ENCODE measurements around the gene NPW.

- TF ChIP-seq CTCF (IDR thresholded peaks at IDR 0.05; ENCODE audit: control extremely low read depth in 1 of 3, insufficient read depth in 1 of 3, low read depth in 1 of 3, low read length in 3 of 3) (no peak), POLR2AphosphoS5 (IDR thresholded peaks at IDR 0.05; ENCODE audit: low read depth, low read length) (no peak), SIRT6 (IDR thresholded peaks at IDR 0.05; ENCODE audit: low read length) (no peak), EZH2 (IDR thresholded peaks at IDR 0.05; ENCODE audit: low read depth, low read length, severe bottlenecking) (no peak), CBX5 (IDR thresholded peaks at IDR 0.05; ENCODE audit: low read depth, low read length) (no peak), MAX (IDR thresholded peaks at IDR 0.05) (no peak), GABPA (IDR thresholded peaks at IDR 0.05; ENCODE audit: borderline replicate concordance, insufficient read depth, low read length) (no peak), TEAD4 (IDR thresholded peaks at IDR 0.05; ENCODE audit: low read depth, low read length) (no peak), TCF12 (IDR thresholded peaks at IDR 0.05; ENCODE audit: low read depth, low read length) (no peak), POLR2A (IDR thresholded peaks at IDR 0.05; ENCODE audit: control extremely low read depth in 1 of 2, low read depth in 2 of 2, low read length in 2 of 2) (no peak), BRCA1 (IDR thresholded peaks at IDR 0.05; ENCODE audit: low read depth, low read length) (no peak), RNF2 (IDR thresholded peaks at IDR 0.05; ENCODE audit: borderline replicate concordance, low read depth, low read length, missing control alignments, poor library complexity, severe bottlenecking) (no peak)
Measured at GRCh38 chr16:2058872-2059271, 39.3 kb downstream of the NPW start.
